B cell (primary cell): ENCODE measurements around the gene GCN1. TPM values are rescaled to one million over a fixed set of nuclear protein-coding genes. Genes with fewer than 3 reads are reported as not detected.

Experiments used
- ATAC-seq: fragments of 200-7000 bp; cut with Tn5 transposase; one replicate; pipeline ENCODE4 v1.10.0; 2021; ENCODE audit warnings: low read depth, mild to moderate bottlenecking, moderate number of reproducible peaks, moderate library complexity
- CTCF ChIA-PET: fragments of 350-600 bp; sonication (Branson Sonifier 250); formaldehyde crosslinking; loops from one replicate; lab custom pipeline; 2021; ENCODE audit warnings: antibody characterized with exemption, inconsistent platforms; lab: Charles Lee
- POLR2A ChIA-PET: fragments of 350-600 bp; sonication (Branson Sonifier 250); formaldehyde crosslinking; loops from one replicate; lab custom pipeline; 2021; ENCODE audit warnings: antibody characterized with exemption; lab: Charles Lee
- DNase-seq: peaks from one replicate; pipeline ENCODE4 v3.0.0; 2013
- H2AFZ ChIP-seq: 2 replicates; pipeline ENCODE4 v1.6.1; 2012; ENCODE audit warnings: mild to moderate bottlenecking, low read depth, low read length; ENCODE audit not compliant: insufficient read depth, poor library complexity, severe bottlenecking
- H3K27ac ChIP-seq, 2 donors: 1 replicate in 1 of 2; 2 replicates in 1 of 2; pipeline ENCODE4 v1.5.1; 2012 to 2013; ENCODE audit warnings: low read length in 2 of 2, mild to moderate bottlenecking in 2 of 2, moderate library complexity in 1 of 2
- H3K27me3 ChIP-seq, 4 experiments: fragments of 200-600 bp in 1 of 4; sonication (generic) in 1 of 4; replicated peaks in 1 of 4; 1 replicate in 2 of 4; 2 replicates in 2 of 4; pipeline versions ENCODE4 v1.6.1 to v1.7.0; 2013 to 2016; ENCODE audit warnings: low read length in 3 of 4, mild to moderate bottlenecking in 2 of 4, mixed read lengths in 1 of 4, moderate library complexity in 1 of 4; ENCODE audit not compliant: insufficient read depth in 4 of 4, control insufficient read depth in 3 of 4; ENCODE audit errors: control extremely low read depth in 1 of 4
- H3K36me3 ChIP-seq, 2 experiments: replicated peaks in 1 of 2; 1 replicate in 1 of 2; 2 replicates in 1 of 2; pipeline versions ENCODE4 v1.6.1 to v1.7.1; 2013; ENCODE audit warnings: low read length in 1 of 2; ENCODE audit not compliant: insufficient read depth in 2 of 2, control insufficient read depth in 1 of 2; ENCODE audit errors: control extremely low read depth in 1 of 2, extremely low read depth in 1 of 2
- H3K4me1 ChIP-seq, 2 donors: fragments of 200-600 bp in 1 of 2; sonication (generic) in 1 of 2; 1 replicate in 1 of 2; 2 replicates in 1 of 2; pipeline versions ENCODE4 v1.5.1 to v1.6.1; 2013 to 2017; ENCODE audit warnings: low read length in 2 of 2; ENCODE audit not compliant: control insufficient read depth in 2 of 2, insufficient read depth in 2 of 2
- H3K4me2 ChIP-seq: replicated peaks from 2 replicates; pipeline ENCODE3; 2012; ENCODE audit warnings: mild to moderate bottlenecking, low read depth, low read length; ENCODE audit not compliant: poor library complexity, severe bottlenecking
- H3K4me3 ChIP-seq, 5 experiments: fragments of 200-600 bp in 1 of 5; sonication (generic) in 1 of 5; 1 replicate in 3 of 5; 2 replicates in 2 of 5; pipeline versions ENCODE4 v1.5.1 to v1.7.0; 2011 to 2016; ENCODE audit warnings: low read length in 4 of 5, mild to moderate bottlenecking in 4 of 5, low read depth in 2 of 5, control low read depth in 1 of 5, moderate library complexity in 1 of 5; ENCODE audit not compliant: insufficient read depth in 1 of 5; ENCODE audit errors: control extremely low read depth in 1 of 5, extremely low read depth in 1 of 5
- H3K79me2 ChIP-seq: fragments of 200-600 bp; sonication (generic); one replicate; pipeline ENCODE4 v1.6.0; 2016; ENCODE audit warnings: low read length; ENCODE audit not compliant: control insufficient read depth, insufficient read depth
- H3K9ac ChIP-seq: fragments of 200-600 bp; sonication (generic); 2 replicates; pipeline ENCODE4 v1.6.1; 2017; ENCODE audit warnings: mild to moderate bottlenecking, low read length, moderate library complexity
- H3K9me3 ChIP-seq, 3 donors: one replicate each; pipeline versions ENCODE4 v1.6.1 to v1.7.1; 2013; ENCODE audit warnings: low read length in 2 of 3; ENCODE audit not compliant: control insufficient read depth in 2 of 3, insufficient read depth in 1 of 3; ENCODE audit errors: control extremely low read depth in 1 of 3
- H4K20me1 ChIP-seq: 2 replicates; pipeline ENCODE4 v1.6.0; 2012; ENCODE audit warnings: mild to moderate bottlenecking, low read length; ENCODE audit not compliant: insufficient read depth, control insufficient read depth, poor library complexity, severe bottlenecking
- H3K27ac Mint-ChIP-seq: one replicate; pipeline ENCODE4 v1.8.0; 2021; ENCODE audit warnings: mixed read lengths
- H3K27me3 Mint-ChIP-seq: one replicate; pipeline ENCODE4 v1.8.0; 2021; ENCODE audit warnings: mixed read lengths
- H3K4me1 Mint-ChIP-seq: one replicate; pipeline ENCODE4 v1.8.0; 2021; ENCODE audit warnings: mixed read lengths
- H3K4me3 Mint-ChIP-seq: one replicate; pipeline ENCODE4 v1.8.0; 2021; ENCODE audit warnings: mixed read lengths
- H3K9me3 Mint-ChIP-seq: one replicate; pipeline ENCODE4 v1.8.0; 2022; ENCODE audit warnings: mixed read lengths; ENCODE audit not compliant: insufficient read depth
- EZH2 ChIP-seq: IDR thresholded peaks from 2 replicates; pipeline ENCODE4 v1.6.1; 2012; ENCODE audit warnings: borderline replicate concordance, low read depth, mild to moderate bottlenecking, moderate library complexity, low read length; ENCODE audit not compliant: insufficient read depth, poor library complexity, severe bottlenecking
- WGBS: methylation state at CpG from one replicate; pipeline ENCODE4 v1.1.5; 2013; ENCODE audit warnings: missing lambda C conversion rate; ENCODE audit not compliant: insufficient coverage; 5-methylcytosine and 5-hydroxymethylcytosine counted together
- intact Hi-C: fragments of 100-400 bp; cut with micrococcal nuclease; formaldehyde crosslinking; loops from one replicate; pipeline ENCODE4 v1.10.0; 2022
- polyA plus RNA-seq: library from polyadenylated mRNA; depleted of rRNA; stranded (reverse); fragments of >200 nt; gene quantifications from 2 replicates; pipeline ENCODE4 v1.2.3, GENCODE V29; 2012
- total RNA-seq, 2 donors: library from RNA; stranded (reverse); fragments of 120-200 nt in 1 of 2; gene quantifications; 1 replicate in 1 of 2; 2 replicates in 1 of 2; pipeline versions ENCODE4 v1.2.3 to v1.2.4, GENCODE V29; 2013 to 2022
- TF ChIP-seq, protein P1 (sequence below): fragments of 200-600 bp; IDR thresholded peaks from one replicate; pipeline ENCODE4 v1.8.0; 2022; ENCODE audit warnings: antibody characterized with exemption, mild to moderate bottlenecking

GCN1 gene
- total and polyA plus RNA-seq, 2 donors (not counting 1 experiment from before 2014, with no cell fraction given): 41.3 to 127 TPM

DNA sequence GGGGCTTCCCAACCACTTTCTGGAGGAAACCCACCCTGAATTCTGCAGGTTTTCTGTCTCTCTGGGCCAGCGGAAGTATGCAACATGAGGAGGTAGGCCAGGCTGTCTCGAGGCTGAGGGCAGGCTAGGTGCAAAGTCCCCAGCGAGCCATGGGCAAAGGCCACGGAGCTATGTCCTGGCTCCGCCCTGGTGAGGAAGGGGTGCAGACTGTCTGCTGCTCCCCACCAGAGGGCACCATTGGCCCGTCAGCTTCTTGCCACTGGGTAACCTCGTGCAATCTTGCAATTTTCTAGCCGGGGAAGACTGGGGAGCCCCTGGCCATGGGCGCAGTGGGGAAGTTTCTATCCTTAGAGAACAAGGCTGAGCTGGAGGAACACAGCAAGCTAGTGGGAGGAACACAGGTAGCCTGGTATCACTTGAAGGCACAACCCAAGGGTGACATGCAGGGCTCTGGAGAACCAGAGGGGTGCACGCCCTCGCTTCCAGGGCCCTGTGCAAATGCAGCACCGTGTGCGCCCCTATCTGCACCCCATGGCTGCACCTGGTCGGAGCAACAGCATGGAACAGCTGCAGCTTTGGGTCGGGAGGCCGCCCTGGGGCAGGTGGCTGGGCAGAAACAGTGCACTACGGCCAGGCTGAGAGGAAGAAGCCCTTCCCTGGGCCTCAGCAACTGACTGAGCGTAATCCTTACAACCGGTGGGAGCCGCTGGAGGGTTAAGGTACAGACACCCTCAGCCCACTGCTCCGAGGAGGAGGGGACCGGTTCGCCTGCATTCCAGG, 34.0 kb upstream of the GCN1 start:
- H3K27me3 Mint-ChIP-seq: peaks cover 33% of the 10 kb centered on the region
- Histone ChIP-seq H4K20me1 (peaks cover 12% of the 10 kb centered on the region), H3K79me2 (peaks cover 7% of the 10 kb centered on the region), H3K27ac (no peak overlapping the region), H3K9ac (no peak overlapping the region), H3K4me1 (peaks cover 59 to 61% of the 10 kb centered on the region in 2 donors), H3K36me3 (no peaks in the 10 kb centered on the region), H3K4me3 (no peak overlapping the region), H3K27me3 (peaks cover 0 to 80% (median 40%) of the 10 kb centered on the region in 4 experiments), H3K4me2 (peak overlapping the region; percentile 48), H3K9me3 (peaks cover 0 to 14% (median 0%) of the 10 kb centered on the region in 3 donors), H2AFZ (no peak overlapping the region)
- H3K4me1 Mint-ChIP-seq: peaks cover 43% of the 10 kb centered on the region
- TF ChIP-seq, protein P1, sequence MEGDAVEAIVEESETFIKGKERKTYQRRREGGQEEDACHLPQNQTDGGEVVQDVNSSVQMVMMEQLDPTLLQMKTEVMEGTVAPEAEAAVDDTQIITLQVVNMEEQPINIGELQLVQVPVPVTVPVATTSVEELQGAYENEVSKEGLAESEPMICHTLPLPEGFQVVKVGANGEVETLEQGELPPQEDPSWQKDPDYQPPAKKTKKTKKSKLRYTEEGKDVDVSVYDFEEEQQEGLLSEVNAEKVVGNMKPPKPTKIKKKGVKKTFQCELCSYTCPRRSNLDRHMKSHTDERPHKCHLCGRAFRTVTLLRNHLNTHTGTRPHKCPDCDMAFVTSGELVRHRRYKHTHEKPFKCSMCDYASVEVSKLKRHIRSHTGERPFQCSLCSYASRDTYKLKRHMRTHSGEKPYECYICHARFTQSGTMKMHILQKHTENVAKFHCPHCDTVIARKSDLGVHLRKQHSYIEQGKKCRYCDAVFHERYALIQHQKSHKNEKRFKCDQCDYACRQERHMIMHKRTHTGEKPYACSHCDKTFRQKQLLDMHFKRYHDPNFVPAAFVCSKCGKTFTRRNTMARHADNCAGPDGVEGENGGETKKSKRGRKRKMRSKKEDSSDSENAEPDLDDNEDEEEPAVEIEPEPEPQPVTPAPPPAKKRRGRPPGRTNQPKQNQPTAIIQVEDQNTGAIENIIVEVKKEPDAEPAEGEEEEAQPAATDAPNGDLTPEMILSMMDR: peak; percentile 88
- TF ChIP-seq EZH2: no peak
- intact Hi-C loops: loop anchor here (1.0 kb wide), 4 partner anchors 37 to 128 kb away; partner anchors contain the start of genes PXN and RNU4-1
- ATAC-seq: peak; percentile 96
- peak; percentile 89 for DNase-seq
- no peak overlapping the region for H3K27ac Mint-ChIP-seq
- POLR2A ChIA-PET: interaction anchor here (0.6 to 1.9 kb wide), 7 partner anchors 24 to 420 kb away, joined by 3 to 13 read pairs (median 5); partner anchors contain the start of genes PXN, RNU4-1, RNU4-2 and RPLP0
- WGBS: 14% methylated on average over 23 of the region's 23 CpGs
- H3K9me3 Mint-ChIP-seq: no peaks in the 10 kb centered on the region
- CTCF ChIA-PET: interaction anchor here (0.6 to 11.5 kb wide), 33 partner anchors 9 to 743 kb away, joined by 3 to 313 read pairs (median 6); partner anchors contain the start of genes PXN, RNU4-1, RNU4-2 and RPLP0
- peak overlapping the region; percentile 12 for H3K4me3 Mint-ChIP-seq

DNA sequence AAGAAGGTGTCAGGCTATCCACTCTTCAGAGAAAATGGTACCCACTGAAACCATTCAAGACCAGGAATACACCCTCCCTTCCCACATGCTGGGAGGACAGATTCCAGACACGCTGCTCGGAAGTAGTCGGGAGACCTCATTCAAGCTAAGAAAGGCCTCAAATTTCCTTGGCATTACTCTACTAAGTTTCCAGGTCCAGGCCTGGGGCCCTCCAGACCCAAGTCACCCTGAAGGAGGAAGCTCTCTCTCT, 33.5 kb upstream of the GCN1 start:
- Histone ChIP-seq H4K20me1 (peaks cover 12% of the 10 kb centered on the region), H3K9ac (no peak overlapping the region)
- intact Hi-C loops: loop anchor here (1.0 kb wide), 4 partner anchors 37 to 128 kb away; partner anchors contain the start of genes PXN and RNU4-1

More for the DNA sequence above, 33.5 kb upstream of the GCN1 start:
- Histone ChIP-seq H3K27ac (no peak overlapping the region), H2AFZ (no peak overlapping the region), H3K4me1 (peaks cover 57 to 59% of the 10 kb centered on the region in 2 donors), H3K4me2 (peak overlapping the region; percentile 48), H3K4me3 (no peak overlapping the region), H3K27me3 (peaks cover 0 to 76% (median 38%) of the 10 kb centered on the region in 4 experiments), H3K9me3 (peaks cover 0 to 14% (median 0%) of the 10 kb centered on the region in 3 donors), H3K36me3 (no peaks in the 10 kb centered on the region), H3K79me2 (peaks cover 7% of the 10 kb centered on the region)
- CTCF ChIA-PET: interaction anchor here (0.6 to 11.5 kb wide), 31 partner anchors 9 to 744 kb away, joined by 3 to 313 read pairs (median 6); partner anchors contain the start of genes PXN, RNU4-1, RNU4-2 and RPLP0
- DNase-seq: no peak
- POLR2A ChIA-PET: interaction anchor here (0.6 to 1.9 kb wide), 7 partner anchors 24 to 420 kb away, joined by 3 to 13 read pairs (median 5); partner anchors contain the start of genes PXN, RNU4-1, RNU4-2 and RPLP0
- H3K4me1 Mint-ChIP-seq: peaks cover 41% of the 10 kb centered on the region
- 50% methylated on average over 1 of the region's 3 CpGs for WGBS
- H3K9me3 Mint-ChIP-seq: no peaks in the 10 kb centered on the region
- no peak overlapping the region for H3K4me3 Mint-ChIP-seq
- TF ChIP-seq, protein P1: no peak
- TF ChIP-seq EZH2: no peak
- H3K27me3 Mint-ChIP-seq: peaks cover 33% of the 10 kb centered on the region
- no peak overlapping the region for H3K27ac Mint-ChIP-seq
- ATAC-seq: peak; percentile 15
